B cell (primary cell): ENCODE results near the gene CALN1. TPM values are rescaled to one million over a fixed set of nuclear protein-coding genes. Genes with fewer than 3 reads are reported as not detected.

Experiments used
- ATAC-seq: fragments of 200-7000 bp; cut with Tn5 transposase; one replicate; pipeline ENCODE4 v1.10.0; 2021; ENCODE audit warnings: low read depth, mild to moderate bottlenecking, moderate number of reproducible peaks, moderate library complexity
- CTCF ChIA-PET: fragments of 350-600 bp; sonication (Branson Sonifier 250); formaldehyde crosslinking; loops from one replicate; lab custom pipeline; 2021; ENCODE audit warnings: antibody characterized with exemption, inconsistent platforms; lab: Charles Lee
- POLR2A ChIA-PET: fragments of 350-600 bp; sonication (Branson Sonifier 250); formaldehyde crosslinking; loops from one replicate; lab custom pipeline; 2021; ENCODE audit warnings: antibody characterized with exemption; lab: Charles Lee
- DNase-seq: peaks from one replicate; pipeline ENCODE4 v3.0.0; 2013
- H2AFZ ChIP-seq: 2 replicates; pipeline ENCODE4 v1.6.1; 2012; ENCODE audit warnings: mild to moderate bottlenecking, low read depth, low read length; ENCODE audit not compliant: insufficient read depth, poor library complexity, severe bottlenecking
- H3K27ac ChIP-seq, 2 donors: 1 replicate in 1 of 2; 2 replicates in 1 of 2; pipeline ENCODE4 v1.5.1; 2012 to 2013; ENCODE audit warnings: low read length in 2 of 2, mild to moderate bottlenecking in 2 of 2, moderate library complexity in 1 of 2
- H3K27me3 ChIP-seq, 4 experiments: fragments of 200-600 bp in 1 of 4; sonication (generic) in 1 of 4; replicated peaks in 1 of 4; 1 replicate in 2 of 4; 2 replicates in 2 of 4; pipeline versions ENCODE4 v1.6.1 to v1.7.0; 2013 to 2016; ENCODE audit warnings: low read length in 3 of 4, mild to moderate bottlenecking in 2 of 4, mixed read lengths in 1 of 4, moderate library complexity in 1 of 4; ENCODE audit not compliant: insufficient read depth in 4 of 4, control insufficient read depth in 3 of 4; ENCODE audit errors: control extremely low read depth in 1 of 4
- H3K36me3 ChIP-seq, 2 experiments: replicated peaks in 1 of 2; 1 replicate in 1 of 2; 2 replicates in 1 of 2; pipeline versions ENCODE4 v1.6.1 to v1.7.1; 2013; ENCODE audit warnings: low read length in 1 of 2; ENCODE audit not compliant: insufficient read depth in 2 of 2, control insufficient read depth in 1 of 2; ENCODE audit errors: control extremely low read depth in 1 of 2, extremely low read depth in 1 of 2
- H3K4me1 ChIP-seq, 2 donors: fragments of 200-600 bp in 1 of 2; sonication (generic) in 1 of 2; 1 replicate in 1 of 2; 2 replicates in 1 of 2; pipeline versions ENCODE4 v1.5.1 to v1.6.1; 2013 to 2017; ENCODE audit warnings: low read length in 2 of 2; ENCODE audit not compliant: control insufficient read depth in 2 of 2, insufficient read depth in 2 of 2
- H3K4me2 ChIP-seq: replicated peaks from 2 replicates; pipeline ENCODE3; 2012; ENCODE audit warnings: mild to moderate bottlenecking, low read depth, low read length; ENCODE audit not compliant: poor library complexity, severe bottlenecking
- H3K4me3 ChIP-seq, 5 experiments: fragments of 200-600 bp in 1 of 5; sonication (generic) in 1 of 5; 1 replicate in 3 of 5; 2 replicates in 2 of 5; pipeline versions ENCODE4 v1.5.1 to v1.7.0; 2011 to 2016; ENCODE audit warnings: low read length in 4 of 5, mild to moderate bottlenecking in 4 of 5, low read depth in 2 of 5, control low read depth in 1 of 5, moderate library complexity in 1 of 5; ENCODE audit not compliant: insufficient read depth in 1 of 5; ENCODE audit errors: control extremely low read depth in 1 of 5, extremely low read depth in 1 of 5
- H3K79me2 ChIP-seq: fragments of 200-600 bp; sonication (generic); one replicate; pipeline ENCODE4 v1.6.0; 2016; ENCODE audit warnings: low read length; ENCODE audit not compliant: control insufficient read depth, insufficient read depth
- H3K9ac ChIP-seq: fragments of 200-600 bp; sonication (generic); 2 replicates; pipeline ENCODE4 v1.6.1; 2017; ENCODE audit warnings: mild to moderate bottlenecking, low read length, moderate library complexity
- H3K9me3 ChIP-seq, 3 donors: one replicate each; pipeline versions ENCODE4 v1.6.1 to v1.7.1; 2013; ENCODE audit warnings: low read length in 2 of 3; ENCODE audit not compliant: control insufficient read depth in 2 of 3, insufficient read depth in 1 of 3; ENCODE audit errors: control extremely low read depth in 1 of 3
- H4K20me1 ChIP-seq: 2 replicates; pipeline ENCODE4 v1.6.0; 2012; ENCODE audit warnings: mild to moderate bottlenecking, low read length; ENCODE audit not compliant: insufficient read depth, control insufficient read depth, poor library complexity, severe bottlenecking
- H3K27ac Mint-ChIP-seq: one replicate; pipeline ENCODE4 v1.8.0; 2021; ENCODE audit warnings: mixed read lengths
- H3K27me3 Mint-ChIP-seq: one replicate; pipeline ENCODE4 v1.8.0; 2021; ENCODE audit warnings: mixed read lengths
- H3K4me1 Mint-ChIP-seq: one replicate; pipeline ENCODE4 v1.8.0; 2021; ENCODE audit warnings: mixed read lengths
- H3K4me3 Mint-ChIP-seq: one replicate; pipeline ENCODE4 v1.8.0; 2021; ENCODE audit warnings: mixed read lengths
- H3K9me3 Mint-ChIP-seq: one replicate; pipeline ENCODE4 v1.8.0; 2022; ENCODE audit warnings: mixed read lengths; ENCODE audit not compliant: insufficient read depth
- CTCF ChIP-seq: fragments of 200-600 bp; IDR thresholded peaks from one replicate; pipeline ENCODE4 v1.8.0; 2022; ENCODE audit warnings: antibody characterized with exemption, mild to moderate bottlenecking
- EZH2 ChIP-seq: IDR thresholded peaks from 2 replicates; pipeline ENCODE4 v1.6.1; 2012; ENCODE audit warnings: borderline replicate concordance, low read depth, mild to moderate bottlenecking, moderate library complexity, low read length; ENCODE audit not compliant: insufficient read depth, poor library complexity, severe bottlenecking
- WGBS: methylation state at CpG from one replicate; pipeline ENCODE4 v1.1.5; 2013; ENCODE audit warnings: missing lambda C conversion rate; ENCODE audit not compliant: insufficient coverage; 5-methylcytosine and 5-hydroxymethylcytosine counted together
- intact Hi-C: fragments of 100-400 bp; cut with micrococcal nuclease; formaldehyde crosslinking; loops from one replicate; pipeline ENCODE4 v1.10.0; 2022
- polyA plus RNA-seq: library from polyadenylated mRNA; depleted of rRNA; stranded (reverse); fragments of >200 nt; gene quantifications from 2 replicates; pipeline ENCODE4 v1.2.3, GENCODE V29; 2012
- total RNA-seq, 2 donors: library from RNA; stranded (reverse); fragments of 120-200 nt in 1 of 2; gene quantifications; 1 replicate in 1 of 2; 2 replicates in 1 of 2; pipeline versions ENCODE4 v1.2.3 to v1.2.4, GENCODE V29; 2013 to 2022

The CALN1 gene
- total and polyA plus RNA-seq, 2 donors (not counting 1 experiment from before 2014, with no cell fraction given) = not detected

- ChIA-PET CTCF (no interaction called here), POLR2A (no interaction called here)
- H3K4me3 ChIP-seq = no peak overlapping the region
- no peak for DNase-seq
- no peaks in the 10 kb centered on the region for H4K20me1 ChIP-seq
- H3K79me2 ChIP-seq = no peaks in the 10 kb centered on the region
- no peak for ATAC-seq
- H3K4me1 Mint-ChIP-seq = no peaks in the 10 kb centered on the region
- no peaks in the 10 kb centered on the region for H3K4me1 ChIP-seq
- no peaks in the 10 kb centered on the region for H3K27me3 ChIP-seq
- no peak overlapping the region for H3K4me2 ChIP-seq
- H3K4me3 Mint-ChIP-seq = no peak overlapping the region
- no peak overlapping the region for H3K27ac ChIP-seq
- H3K36me3 ChIP-seq = no peaks in the 10 kb centered on the region
- no peak for TF ChIP-seq EZH2
- H3K9me3 ChIP-seq = no peaks in the 10 kb centered on the region
- H3K9ac ChIP-seq = no peak overlapping the region
- intact Hi-C loops = no loop called here
- peaks cover 3% of the 10 kb centered on the region for H3K9me3 Mint-ChIP-seq
- 100% methylated on average over 3 of the region's 6 CpGs for WGBS
- H3K27me3 Mint-ChIP-seq = no peaks in the 10 kb centered on the region
- no peak overlapping the region for H3K27ac Mint-ChIP-seq
- no peak overlapping the region for H2AFZ ChIP-seq
Measured at GRCh38 chr7:72003236-72003635, 408.9 kb downstream of the CALN1 start.

GRCh38 chr7:71996141-71996540 is 416.0 kb downstream of the CALN1 start:
- Mint-ChIP-seq H3K27me3 (no peaks in the 10 kb centered on the region), H3K27ac (no peak overlapping the region), H3K9me3 (no peaks in the 10 kb centered on the region), H3K4me3 (no peak overlapping the region), H3K4me1 (no peaks in the 10 kb centered on the region)
- H3K27me3 ChIP-seq = no peaks in the 10 kb centered on the region
- ATAC-seq = no peak
- H3K4me2 ChIP-seq = no peak overlapping the region
- intact Hi-C loops = no loop called here
- no peak for DNase-seq
- H3K9ac ChIP-seq = no peak overlapping the region
- ChIA-PET POLR2A (no interaction called here), CTCF (no interaction called here)
- 89% methylated on average over 1 of the region's 2 CpGs for WGBS
- no peak overlapping the region for H2AFZ ChIP-seq
- H4K20me1 ChIP-seq = no peaks in the 10 kb centered on the region
- peaks cover 0 to 6% (median 0%) of the 10 kb centered on the region in 3 donors for H3K9me3 ChIP-seq
- no peaks in the 10 kb centered on the region for H3K36me3 ChIP-seq
- H3K4me1 ChIP-seq = no peaks in the 10 kb centered on the region
- no peak overlapping the region for H3K27ac ChIP-seq
- TF ChIP-seq EZH2 (no peak), CTCF (no peak)
- H3K4me3 ChIP-seq = no peak overlapping the region
- no peaks in the 10 kb centered on the region for H3K79me2 ChIP-seq
